Thoracic aorta (tissue), 2 donors: ENCODE results near the gene RPL21. TPM values are rescaled to one million over a fixed set of nuclear protein-coding genes. Genes with fewer than 3 reads are reported as not detected.

Source experiments
- total RNA-seq, 2 donors: library from RNA; depleted of rRNA; stranded (reverse); fragments of >200 nt; gene quantifications; one replicate each; pipeline versions ENCODE4 v1.1.0 to v1.2.3, GENCODE V29; 2016

The RPL21 gene
- total RNA-seq, 2 donors from 2014 or later: 512 to 565 TPM

Other genes with a start within 250 kb of the RPL21 start
- gene USP12, start 79.7 kb upstream of the RPL21 start, total RNA-seq: 10 to 100 TPM; 22.6 to 40.5 TPM
- 10 to 100 TPM; 57.6 to 81.6 TPM for gene RASL11A, start 19.3 kb downstream of the RPL21 start, total RNA-seq
- 10 to 100 TPM; 70.4 to 86.4 TPM for gene GTF3A, start 173.1 kb downstream of the RPL21 start, total RNA-seq
- gene MTIF3, start 199.0 kb downstream of the RPL21 start, total RNA-seq: 10 to 100 TPM; 28.3 to 29.5 TPM